ENCODE results near the gene PLXNA2. TPM values are rescaled to one million over a fixed set of nuclear protein-coding genes. Genes with fewer than 3 reads are reported as not detected.

PLXNA2 gene
- total RNA-seq, 1 donor from 2014 or later: 17.7 TPM

- no peak overlapping the region for H3K9ac ChIP-seq (ENCODE audit: low read length)
- peak overlapping the region; percentile 6 for H3K4me2 ChIP-seq (ENCODE audit: low read length)
- Mint-ChIP-seq H3K27ac (ENCODE audit: unreplicated experiment) (no peak overlapping the region), H3K9me3 (ENCODE audit: unreplicated experiment) (no peaks in the 10 kb centered on the region), H3K27me3 (ENCODE audit: low read depth, unreplicated experiment) (peaks cover 4% of the 10 kb centered on the region), H3K4me1 (ENCODE audit: low read depth, unreplicated experiment) (peaks cover 41% of the 10 kb centered on the region), H3K4me3 (ENCODE audit: unreplicated experiment) (no peak overlapping the region), H3K36me3 (ENCODE audit: low read depth, unreplicated experiment) (no peaks in the 10 kb centered on the region)
- H3K36me3 ChIP-seq (ENCODE audit: insufficient read depth, low read length): no peaks in the 10 kb centered on the region
- FAIRE-seq: no peak
- no peak overlapping the region for H3K4me3 ChIP-seq (ENCODE audit: insufficient read depth, low read depth, low read length)
- peaks cover 12% of the 10 kb centered on the region for H3K4me1 ChIP-seq (ENCODE audit: insufficient read depth, low read length)
- H3K27me3 ChIP-seq (ENCODE audit: insufficient read depth, low read length): peaks cover 4% of the 10 kb centered on the region
- H3K27ac ChIP-seq (ENCODE audit: low read depth, low read length): no peak overlapping the region
- no peaks in the 10 kb centered on the region for H4K20me1 ChIP-seq (ENCODE audit: insufficient read depth, low read length)
- DNase-seq (ENCODE audit: low read depth): no peak
- no peaks in the 10 kb centered on the region for H3K79me2 ChIP-seq (ENCODE audit: insufficient read depth, low read length)
- no peak overlapping the region for H2AFZ ChIP-seq (ENCODE audit: low read depth, low read length)
- no peak for TF ChIP-seq CTCF (IDR thresholded peaks at IDR 0.05; ENCODE audit: insufficient read depth, low read depth, low read length)
- no peak for TF ChIP-seq EZH2 (IDR thresholded peaks at IDR 0.05; ENCODE audit: insufficient read depth, low read length)
- no peaks in the 10 kb centered on the region for H3K9me3 ChIP-seq (ENCODE audit: insufficient read depth, low read depth, low read length)
Measured at GRCh38 chr1:208251911-208252835, 8.0 kb upstream of the PLXNA2 start.

GRCh38 chr1:208251015-208251414 lies 6.8 kb upstream of the PLXNA2 start:
- DNase-seq (ENCODE audit: low read depth): no peak
- no peaks in the 10 kb centered on the region for H3K36me3 Mint-ChIP-seq (ENCODE audit: low read depth, unreplicated experiment)

More at GRCh38 chr1:208251015-208251414, 6.8 kb upstream of the PLXNA2 start:
- H3K4me1 Mint-ChIP-seq (ENCODE audit: low read depth, unreplicated experiment): peaks cover 34% of the 10 kb centered on the region
- H3K4me2 ChIP-seq (ENCODE audit: low read length): no peak overlapping the region
- no peaks in the 10 kb centered on the region for H3K9me3 Mint-ChIP-seq (ENCODE audit: unreplicated experiment)
- TF ChIP-seq EZH2 (IDR thresholded peaks at IDR 0.05; ENCODE audit: insufficient read depth, low read length) (no peak), CTCF (IDR thresholded peaks at IDR 0.05; ENCODE audit: insufficient read depth, low read depth, low read length) (no peak)
- H3K36me3 ChIP-seq (ENCODE audit: insufficient read depth, low read length): no peaks in the 10 kb centered on the region
- H4K20me1 ChIP-seq (ENCODE audit: insufficient read depth, low read length): no peaks in the 10 kb centered on the region
- peaks cover 10% of the 10 kb centered on the region for H3K27me3 Mint-ChIP-seq (ENCODE audit: low read depth, unreplicated experiment)
- no peaks in the 10 kb centered on the region for H3K9me3 ChIP-seq (ENCODE audit: insufficient read depth, low read depth, low read length)
- no peak overlapping the region for H3K27ac ChIP-seq (ENCODE audit: low read depth, low read length)
- H3K4me3 Mint-ChIP-seq (ENCODE audit: unreplicated experiment): no peak overlapping the region
- H3K27me3 ChIP-seq (ENCODE audit: insufficient read depth, low read length): peaks cover 4% of the 10 kb centered on the region
- no peak for FAIRE-seq
- H2AFZ ChIP-seq (ENCODE audit: low read depth, low read length): no peak overlapping the region
- H3K4me3 ChIP-seq (ENCODE audit: insufficient read depth, low read depth, low read length): no peak overlapping the region
- no peak overlapping the region for H3K9ac ChIP-seq (ENCODE audit: low read length)
- H3K27ac Mint-ChIP-seq (ENCODE audit: unreplicated experiment): no peak overlapping the region
- peaks cover 12% of the 10 kb centered on the region for H3K4me1 ChIP-seq (ENCODE audit: insufficient read depth, low read length)
- no peaks in the 10 kb centered on the region for H3K79me2 ChIP-seq (ENCODE audit: insufficient read depth, low read length)

All from astrocyte (in vitro differentiated cells and primary cell).